GM19467 (cell line): ENCODE measurements around the gene THEMIS2.
A peak's percentile ranks its signal among the peaks of the same experiment; 100 is the strongest.
"Not testable (repeated sequence)": the region's sequence is repeated elsewhere in the genome, so short reads cannot be mapped to it uniquely, and the experiment has no call there.

Experiments
- ATAC-seq: cut with Tn5 transposase; IDR thresholded peaks from one replicate; pipeline ENCODE4 v1.9.1; 2021; ENCODE audit warnings: mild to moderate bottlenecking, moderate library complexity; ENCODE audit not compliant: unreplicated experiment

The THEMIS2 gene

GRCh38 chr1:27872059-27872801 is at the start of gene THEMIS2:
Gene THEMIS2 (plus strand): TSS chr1:27872544. CDS start chr1:27872572, 28 bp downstream.
- ATAC-seq: no peak

GRCh38 chr1:27823784-27824183 is 48.6 kb upstream of the THEMIS2 start:
- ATAC-seq: no peak

GRCh38 chr1:27824411-27824810 is 47.9 kb upstream of the THEMIS2 start:
- no peak for ATAC-seq

GRCh38 chr1:27829339-27829960 is 42.9 kb upstream of the THEMIS2 start:
- not testable (repeated sequence) for ATAC-seq

GRCh38 chr1:27830621-27831440 is 41.5 kb upstream of the THEMIS2 start, which contains the start of gene PPP1R8:
Gene PPP1R8 (plus strand): TSS chr1:27830782. CDS start chr1:27830836, 54 bp downstream.
- peak; percentile 86 for ATAC-seq

- ATAC-seq: no peak
These were observed 40.6 kb upstream of the THEMIS2 start for GRCh38 chr1:27831568-27832410.

GRCh38 chr1:27832762-27833161 is 39.6 kb upstream of the THEMIS2 start:
- ATAC-seq: no peak

GRCh38 chr1:27833470-27833869 is 38.9 kb upstream of the THEMIS2 start:
- no peak for ATAC-seq

GRCh38 chr1:27835046-27835445 is 37.3 kb upstream of the THEMIS2 start:
- no peak for ATAC-seq

- no peak for ATAC-seq
These were observed 36.8 kb upstream of the THEMIS2 start for GRCh38 chr1:27835501-27835900.

- no peak for ATAC-seq
These were observed 22.4 kb upstream of the THEMIS2 start for GRCh38 chr1:27849951-27850350.

- no peak for ATAC-seq
These were observed 17.3 kb upstream of the THEMIS2 start for GRCh38 chr1:27855085-27855484.

GRCh38 chr1:27856561-27857343 is 15.6 kb upstream of the THEMIS2 start:
- no peak for ATAC-seq

GRCh38 chr1:27857552-27857951 is 14.8 kb upstream of the THEMIS2 start:
- not testable (repeated sequence) for ATAC-seq

- ATAC-seq: peak; percentile 73
These were observed 14.0 kb upstream of the THEMIS2 start for GRCh38 chr1:27858072-27858948.

GRCh38 chr1:27858949-27859576 is 13.3 kb upstream of the THEMIS2 start:
- no peak for ATAC-seq

GRCh38 chr1:27861436-27861835 is 10.9 kb upstream of the THEMIS2 start:
- ATAC-seq: no peak

- ATAC-seq: no peak
These were observed 10.3 kb upstream of the THEMIS2 start for GRCh38 chr1:27862004-27862403.
